Fibroblast of the conjunctiva (primary cell): ENCODE measurements around the gene ERCC1.

ENCODE experiments used
- DNase-seq: peaks from one replicate; pipeline ENCODE4 v3.0.0-alpha.2; 2010; ENCODE audit warnings: low read depth

Gene ERCC1

DNA sequence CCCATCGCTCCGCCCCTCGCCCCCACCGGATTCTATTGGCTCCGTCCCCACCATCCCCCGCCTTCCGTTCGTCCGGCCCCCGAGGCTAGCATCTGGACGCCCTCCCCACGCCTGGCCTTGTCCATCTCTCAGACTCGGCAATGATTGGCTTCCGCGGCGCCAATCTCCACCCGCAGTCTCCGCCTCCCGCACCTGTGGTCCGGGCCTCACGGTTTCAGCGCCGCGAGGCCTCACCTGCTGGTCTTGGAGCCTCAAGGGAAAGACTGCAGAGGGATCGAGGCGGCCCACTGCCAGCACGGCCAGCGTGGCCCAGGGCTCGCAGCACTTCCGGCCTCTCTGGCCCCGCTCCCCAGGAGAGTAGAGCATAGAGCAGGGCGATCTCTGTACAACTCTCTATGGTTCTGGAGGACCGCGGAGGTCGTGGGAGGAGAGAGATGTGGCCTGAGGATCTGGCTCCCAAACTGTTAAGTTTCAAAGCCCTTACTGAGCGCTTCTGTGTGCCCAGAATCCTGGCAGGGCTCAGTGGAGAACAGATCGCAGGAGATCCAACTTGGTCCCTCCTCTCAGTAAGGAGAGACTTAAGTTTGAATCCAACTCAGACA lies at the start of gene ERCC1:
Gene ERCC1, minus strand, starts transcription at position 329 of the 602 bp plus-strand sequence. CDS start 543 bp downstream, outside the sequence.
- DNase-seq: peak; percentile 86

DNA sequence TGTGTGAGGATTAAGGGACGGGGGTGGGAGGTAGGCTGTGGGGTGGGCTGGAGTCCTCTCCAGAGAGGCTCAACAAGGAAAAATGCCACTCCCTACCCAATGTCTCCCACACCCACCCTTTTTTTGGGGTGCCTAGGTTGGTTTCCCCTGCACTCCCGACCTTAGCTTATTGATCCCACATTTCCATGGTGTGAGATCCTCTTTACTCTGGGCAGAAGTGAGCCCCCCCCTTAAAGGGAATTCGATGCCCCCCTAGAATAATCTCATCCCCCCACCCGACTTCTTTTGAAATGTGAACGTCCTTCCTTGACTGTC lies 49.6 kb upstream of the ERCC1 start:
- DNase-seq: no peak

GRCh38 chr19:45472563-45473366 lies 49.0 kb upstream of the ERCC1 start:
- DNase-seq: no peak

DNA sequence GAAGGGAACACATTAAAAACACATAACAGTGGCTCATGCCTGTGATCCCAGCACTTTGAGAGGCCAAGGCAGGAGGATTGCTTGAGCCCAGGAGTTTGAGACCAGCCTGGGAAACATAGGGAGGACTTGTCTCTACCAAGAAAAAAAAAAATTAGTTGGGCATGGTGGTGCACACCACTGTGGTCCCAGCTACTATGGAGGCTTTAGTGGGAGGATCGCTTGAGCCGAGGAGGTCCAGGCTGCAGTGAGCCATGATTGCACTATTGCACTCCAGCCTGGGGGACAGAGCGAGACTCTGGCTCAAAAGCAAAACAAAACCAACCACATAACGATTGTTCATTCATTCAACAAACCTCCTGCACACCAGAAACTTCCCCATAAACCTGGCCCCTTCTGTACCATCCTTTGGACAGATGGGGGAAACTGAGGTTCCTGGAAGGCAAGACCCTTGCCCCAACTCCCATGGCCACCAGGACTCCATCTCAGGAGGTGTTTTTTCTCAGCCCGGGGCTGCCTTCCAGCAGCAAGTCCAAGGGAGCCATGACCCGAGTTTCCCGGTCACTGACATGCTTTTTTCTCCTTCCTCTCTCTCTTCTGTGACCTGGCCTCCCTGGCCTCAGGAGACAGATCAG lies 48.3 kb upstream of the ERCC1 start:
- no peak for DNase-seq

DNA sequence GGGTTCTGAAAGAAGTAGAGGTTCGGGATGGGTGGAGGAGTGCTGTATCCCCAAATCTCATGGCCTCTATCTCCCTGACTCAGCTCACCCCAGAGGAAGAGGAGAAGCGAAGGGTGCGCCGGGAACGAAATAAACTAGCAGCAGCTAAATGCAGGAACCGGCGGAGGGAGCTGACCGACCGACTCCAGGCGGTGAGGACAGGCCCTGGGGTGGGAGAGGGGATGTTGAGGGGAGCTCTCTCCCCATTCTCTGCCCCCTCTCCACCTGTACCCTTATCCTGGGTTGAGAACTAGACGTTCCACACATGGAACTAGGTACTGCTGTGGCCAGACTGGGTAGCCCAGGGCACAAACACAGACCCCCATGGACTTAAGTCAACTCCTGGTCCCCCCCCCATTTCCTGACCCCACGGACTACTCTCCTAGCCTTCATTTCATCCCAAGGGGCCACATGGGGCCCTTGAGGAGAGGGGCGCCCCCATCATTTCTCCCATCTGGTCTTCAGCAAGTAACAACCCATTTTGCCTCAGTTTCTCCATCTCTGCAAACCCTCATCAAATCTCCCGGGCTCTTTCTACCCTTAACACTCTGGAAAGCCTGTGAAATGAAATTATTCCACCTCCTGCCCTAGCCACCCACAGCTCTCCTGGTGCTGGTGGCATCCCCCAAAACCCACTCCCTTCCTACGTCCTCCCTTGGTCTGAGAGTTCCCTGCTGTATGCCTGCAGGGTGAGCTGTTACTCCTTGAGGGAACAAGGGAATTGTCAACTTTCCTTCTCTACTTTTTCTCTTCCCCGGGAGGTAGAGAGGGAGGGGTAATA lies 47.6 kb upstream of the ERCC1 start:
- no peak for DNase-seq

DNA sequence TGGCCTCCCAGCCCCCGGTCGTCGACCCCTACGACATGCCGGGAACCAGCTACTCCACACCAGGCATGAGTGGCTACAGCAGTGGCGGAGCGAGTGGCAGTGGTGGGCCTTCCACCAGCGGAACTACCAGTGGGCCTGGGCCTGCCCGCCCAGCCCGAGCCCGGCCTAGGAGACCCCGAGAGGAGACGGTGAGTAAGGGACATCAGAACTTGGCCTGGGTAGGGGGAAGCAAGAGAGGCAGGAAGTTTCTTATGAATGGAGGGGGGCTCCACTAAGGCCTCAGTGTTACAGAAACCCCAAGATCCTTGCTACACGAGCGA lies 47.0 kb upstream of the ERCC1 start:
- no peak for DNase-seq

- no peak for DNase-seq
Measured at GRCh38 chr19:45469945-45470761, 46.4 kb upstream of the ERCC1 start.

DNA sequence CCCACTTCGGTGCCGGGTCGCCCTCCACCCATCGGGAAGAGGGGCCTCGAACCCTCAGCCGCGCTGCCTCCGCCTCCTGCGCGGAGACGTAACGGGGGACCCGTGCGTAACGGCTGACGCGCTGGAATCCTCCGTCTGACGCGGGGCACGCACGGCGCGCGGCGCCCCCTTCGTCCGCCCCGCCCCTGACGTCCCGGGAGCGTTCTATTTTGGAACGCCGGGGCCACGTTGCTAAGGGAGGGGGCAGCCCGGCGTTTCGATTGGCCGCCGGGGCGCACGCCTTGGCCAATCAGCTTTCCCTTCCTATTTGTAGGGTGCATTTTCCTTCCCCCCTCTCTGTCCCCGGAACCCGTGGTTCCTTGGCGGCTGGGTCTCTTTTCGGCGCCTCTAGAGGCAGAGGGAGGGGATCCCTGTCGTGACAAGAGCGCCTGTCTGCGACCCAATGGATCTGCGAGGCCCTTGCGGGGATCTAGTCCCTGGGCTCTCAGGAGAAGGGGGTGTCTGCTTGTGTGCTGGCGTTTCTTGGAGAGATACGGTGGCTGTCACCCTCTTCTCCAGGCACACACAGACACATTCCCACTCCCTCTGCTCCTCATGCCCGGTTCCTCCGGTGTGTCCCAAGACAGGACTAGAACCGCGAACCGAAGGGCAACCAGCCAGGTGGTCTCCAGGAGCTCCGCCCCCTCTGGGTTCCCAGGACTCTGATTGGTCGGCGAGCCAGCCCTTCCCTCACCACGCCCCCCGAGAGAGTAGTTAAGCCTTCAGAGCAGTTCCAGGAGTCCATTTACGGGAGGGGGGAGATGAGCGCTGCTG lies 45.6 kb upstream of the ERCC1 start:
- peak; percentile 92 for DNase-seq

DNA sequence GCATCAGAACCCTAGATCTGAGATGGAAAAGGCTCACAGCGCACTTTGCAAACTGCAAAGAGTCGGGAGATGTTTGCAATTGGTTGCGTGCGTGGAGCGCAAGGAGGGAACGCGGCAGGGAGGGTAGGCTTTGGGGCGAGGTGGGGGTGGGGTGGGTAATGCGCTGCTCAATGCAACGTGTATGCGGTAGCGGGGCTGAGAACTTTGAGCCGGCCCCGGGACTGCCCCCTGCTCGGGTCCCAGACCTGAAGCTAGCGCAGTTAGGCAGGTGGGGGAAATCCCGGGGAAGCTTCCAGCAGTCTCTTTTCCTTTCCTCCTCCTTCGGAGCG lies 45.0 kb upstream of the ERCC1 start:
- DNase-seq: no peak

DNA sequence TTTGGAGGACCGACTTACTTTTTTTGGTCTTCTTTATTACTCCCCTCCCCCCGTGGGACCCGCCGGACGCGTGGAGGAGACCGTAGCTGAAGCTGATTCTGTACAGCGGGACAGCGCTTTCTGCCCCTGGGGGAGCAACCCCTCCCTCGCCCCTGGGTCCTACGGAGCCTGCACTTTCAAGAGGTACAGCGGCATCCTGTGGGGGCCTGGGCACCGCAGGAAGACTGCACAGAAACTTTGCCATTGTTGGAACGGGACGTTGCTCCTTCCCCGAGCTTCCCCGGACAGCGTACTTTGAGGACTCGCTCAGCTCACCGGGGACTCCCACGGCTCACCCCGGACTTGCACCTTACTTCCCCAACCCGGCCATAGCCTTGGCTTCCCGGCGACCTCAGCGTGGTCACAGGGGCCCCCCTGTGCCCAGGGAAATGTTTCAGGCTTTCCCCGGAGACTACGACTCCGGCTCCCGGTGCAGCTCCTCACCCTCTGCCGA lies 44.5 kb upstream of the ERCC1 start:
- DNase-seq: no peak

- peak; percentile 91 for DNase-seq
Measured at GRCh38 chr19:45467456-45468158, 43.9 kb upstream of the ERCC1 start, which contains the start of gene FOSB. Gene FOSB (plus strand): TSS chr19:45467996. CDS start chr19:45468587, 591 bp downstream.

DNA sequence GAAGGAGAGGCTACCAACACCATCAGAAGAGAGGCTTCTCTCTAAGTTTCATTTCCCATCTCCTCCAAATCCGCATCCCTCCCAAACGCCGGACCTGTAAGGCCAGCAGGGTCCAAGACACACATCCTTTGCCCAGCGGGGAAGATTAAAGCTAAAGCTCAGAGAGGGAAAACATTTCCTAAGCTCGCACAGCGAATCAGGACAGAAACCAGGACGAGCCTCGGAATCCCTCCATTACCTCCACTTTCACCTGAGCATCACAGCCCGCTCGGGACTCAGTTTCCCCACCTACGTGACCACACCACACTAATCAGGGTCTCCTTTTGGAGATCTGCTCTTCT lies 43.4 kb upstream of the ERCC1 start:
- no peak for DNase-seq

- DNase-seq: no peak
Measured at GRCh38 chr19:45464852-45465441, 41.2 kb upstream of the ERCC1 start.

DNA sequence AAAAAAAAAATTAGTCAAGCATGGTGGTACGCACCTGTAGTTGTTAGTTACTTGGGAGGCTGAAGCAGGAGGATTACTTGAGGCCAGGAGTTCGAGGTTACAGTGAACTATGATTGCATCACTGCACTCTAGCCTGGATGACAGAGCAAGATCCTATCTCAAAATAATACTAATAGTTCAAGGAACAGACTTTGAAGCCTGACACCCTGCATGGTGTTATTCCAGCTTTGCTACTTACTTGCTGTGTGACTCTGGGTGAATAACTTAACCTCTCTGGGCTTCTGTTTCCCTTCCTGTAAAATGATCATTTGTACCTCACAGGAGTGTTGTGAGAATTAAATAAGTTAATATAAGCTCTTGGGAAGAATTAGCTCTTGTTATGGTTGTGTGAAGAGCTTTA lies 40.6 kb upstream of the ERCC1 start:
- no peak for DNase-seq

- no peak for DNase-seq
Measured at GRCh38 chr19:45463241-45463640, 39.5 kb upstream of the ERCC1 start.

DNA sequence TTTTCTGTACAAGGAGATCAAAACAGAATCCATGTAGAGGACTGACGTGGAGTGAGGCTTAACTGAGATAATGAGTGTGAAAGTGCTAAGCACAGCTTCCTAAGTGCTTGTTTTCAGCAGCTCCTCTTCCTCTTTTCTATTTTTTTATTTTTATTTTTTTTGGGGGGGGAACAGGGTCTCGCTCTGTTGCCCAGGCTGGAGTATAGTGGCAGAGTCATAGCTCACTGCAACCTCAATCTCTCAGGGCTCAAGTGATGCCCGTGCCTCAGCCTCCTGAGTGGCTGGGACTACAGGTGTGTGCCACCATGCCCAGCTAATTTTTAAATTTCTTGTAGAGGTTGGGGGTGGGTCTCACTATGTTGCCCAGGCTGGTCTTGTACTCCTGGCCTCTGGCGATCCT lies 38.5 kb upstream of the ERCC1 start:
- DNase-seq: no peak

DNA sequence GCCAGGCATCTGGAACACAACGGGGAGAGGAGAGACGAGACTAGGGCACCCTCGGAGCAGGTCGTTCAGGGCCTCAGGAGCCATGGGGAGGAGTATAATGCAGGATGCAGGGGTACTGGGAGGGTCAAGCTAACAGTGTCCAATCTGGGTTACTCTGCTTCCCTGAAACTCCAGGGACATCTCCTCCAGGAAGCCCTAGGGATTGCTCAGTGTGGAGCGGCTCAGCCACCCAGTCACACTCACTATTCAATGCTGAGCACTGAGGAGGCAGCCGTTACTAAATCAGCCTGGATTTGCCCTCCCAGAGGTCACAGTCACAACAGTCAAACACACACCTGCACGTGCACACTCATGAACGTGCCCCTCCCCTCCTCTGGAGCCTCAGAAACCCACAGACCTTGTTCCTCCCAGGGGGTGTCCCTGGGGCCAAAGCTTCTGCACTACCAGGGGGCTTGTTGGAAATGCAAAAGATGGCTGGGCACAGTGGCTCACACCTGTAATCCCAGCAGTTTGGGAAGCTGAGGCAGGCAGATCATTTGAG lies 37.2 kb upstream of the ERCC1 start:
- no peak for DNase-seq

GRCh38 chr19:45457776-45458175 lies 34.1 kb upstream of the ERCC1 start:
- DNase-seq: no peak

- no peak for DNase-seq
Measured at GRCh38 chr19:45456500-45456815, 32.7 kb upstream of the ERCC1 start.
